ENCODE data around the gene CNTNAP2.

The CNTNAP2 gene

DNA sequence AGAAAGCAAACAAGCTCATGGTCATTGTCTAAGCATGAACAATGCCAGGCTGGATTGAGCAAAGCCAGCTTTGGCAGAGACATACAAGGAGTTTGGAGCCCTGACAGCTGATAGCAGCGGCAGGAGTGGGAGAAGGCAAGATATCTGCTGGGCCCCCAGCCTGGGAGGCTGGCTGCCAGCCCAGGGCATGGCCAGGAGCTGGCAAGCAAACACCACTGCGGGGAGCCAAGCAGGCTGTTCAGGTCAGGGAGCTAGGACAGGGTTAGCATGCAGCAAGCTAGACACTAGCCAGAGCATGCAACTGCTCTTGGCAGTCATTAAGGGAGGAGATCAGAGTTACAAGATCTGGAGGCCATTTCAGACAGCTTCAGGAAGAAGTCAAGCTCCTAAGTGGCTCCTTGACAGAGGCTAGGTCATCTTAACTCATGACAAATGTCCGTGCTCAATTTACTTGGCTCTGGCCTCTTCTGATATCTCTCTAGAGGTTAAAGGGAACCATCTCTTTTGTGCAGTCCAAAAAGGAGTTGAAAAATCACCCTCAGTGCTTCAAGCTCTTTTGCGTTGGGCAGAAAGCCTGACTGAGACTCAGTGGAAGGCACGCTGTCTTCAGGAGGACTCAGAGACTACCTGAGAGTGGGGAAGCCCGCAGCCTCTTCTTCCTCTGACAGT lies 2037.1 kb downstream of the CNTNAP2 start:
- DNase-seq (ENCODE audit: low read depth) = no peak

DNA sequence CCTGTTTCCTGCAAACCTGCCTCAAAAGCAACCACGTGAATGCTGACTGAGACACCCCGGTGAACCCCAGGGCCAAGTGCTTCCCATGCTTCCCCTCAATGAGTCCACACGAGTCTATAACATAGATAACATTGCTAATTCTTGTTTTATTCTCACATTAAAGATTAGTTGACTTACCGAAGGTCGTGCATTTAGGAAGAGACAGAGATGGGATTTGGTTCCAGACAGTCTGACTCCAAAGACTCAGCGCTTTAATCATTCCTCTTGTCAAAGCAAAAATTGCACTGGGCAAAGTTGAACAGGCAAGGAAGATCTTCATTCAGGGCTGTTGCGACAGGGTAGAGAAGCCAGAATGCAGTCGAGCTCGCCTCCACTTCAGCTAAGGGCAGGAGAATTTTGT lies 2038.4 kb downstream of the CNTNAP2 start:
- DNase-seq (ENCODE audit: low read depth) = no peak

DNA sequence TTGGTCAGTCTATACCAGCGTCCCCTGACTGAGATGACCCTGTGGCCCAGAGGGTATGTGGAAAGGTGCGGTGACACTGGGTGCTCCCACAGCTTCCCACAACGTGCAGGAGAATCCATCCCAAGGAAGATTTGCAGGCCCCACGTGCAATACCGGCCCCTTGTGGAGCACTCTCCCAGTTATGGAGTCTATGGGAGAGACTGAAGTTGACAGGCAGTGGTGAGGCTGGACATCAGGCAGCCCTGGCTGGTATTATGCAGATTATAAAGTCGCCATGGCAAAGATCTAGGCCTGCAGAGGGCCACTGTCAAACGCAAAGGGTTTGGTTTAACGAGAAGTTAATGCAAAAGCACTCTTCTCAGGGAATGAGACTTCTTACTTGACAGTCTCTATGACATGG lies 2039.2 kb downstream of the CNTNAP2 start:
- DNase-seq (ENCODE audit: low read depth) = no peak

DNA sequence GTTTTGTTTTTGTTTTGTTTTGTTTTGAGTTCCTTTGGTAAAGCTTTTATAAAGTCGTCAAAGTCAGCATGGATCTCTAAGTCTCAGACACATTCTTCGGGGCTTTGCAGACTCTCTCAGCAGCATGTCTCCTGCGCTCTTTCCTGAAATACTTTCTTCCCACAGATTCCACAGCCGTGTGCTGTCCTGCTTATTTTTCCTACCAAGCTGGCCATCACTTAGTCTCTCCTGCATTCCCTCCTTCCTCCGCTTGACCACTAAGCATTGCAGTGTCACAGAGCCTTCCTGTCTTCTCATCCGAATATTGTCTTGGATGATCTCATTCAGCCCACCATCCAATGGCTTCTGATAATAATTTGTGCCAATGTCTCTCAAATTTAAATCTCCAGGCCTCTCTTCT lies 2039.6 kb downstream of the CNTNAP2 start:
- no peak for DNase-seq (ENCODE audit: low read depth)

DNA sequence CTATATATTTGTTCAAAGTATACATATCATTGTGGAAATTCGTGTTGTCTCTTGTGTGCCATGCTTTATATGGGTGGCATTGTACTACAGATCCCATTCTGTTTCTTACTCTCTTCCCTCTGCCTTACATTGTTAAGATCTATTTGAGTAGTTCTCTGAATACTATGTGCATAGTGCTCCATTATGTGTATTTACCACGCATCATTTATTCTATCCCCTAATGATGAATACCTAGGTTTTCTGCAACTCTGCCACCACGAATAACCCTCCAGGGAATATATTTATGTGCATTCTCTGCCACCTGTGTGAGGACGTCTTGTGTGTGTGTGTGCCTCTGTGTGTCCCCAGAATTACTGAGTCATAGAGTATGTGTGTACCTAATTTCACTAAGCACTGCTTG lies 2042.7 kb downstream of the CNTNAP2 start:
- DNase-seq (ENCODE audit: low read depth) = no peak

DNA sequence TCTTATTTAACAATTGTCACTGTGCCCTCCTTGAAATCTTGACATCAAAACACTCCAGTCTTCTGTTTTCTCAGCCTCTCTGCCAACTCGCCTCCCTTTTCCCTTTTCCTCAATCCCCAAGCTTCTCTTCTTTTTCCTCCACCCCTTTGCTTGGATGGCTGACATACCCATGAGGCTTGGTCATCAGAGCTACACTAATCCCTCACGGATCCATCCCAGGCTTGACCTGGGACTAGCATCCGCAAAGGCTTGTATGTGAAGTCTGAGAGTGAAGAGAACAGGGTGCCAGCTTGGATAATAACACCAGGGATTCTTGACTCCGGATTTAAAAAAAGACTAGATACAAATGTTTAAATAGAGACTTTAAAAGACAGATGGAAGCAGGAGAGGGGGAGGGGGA lies 2045.2 kb downstream of the CNTNAP2 start:
- no peak for DNase-seq (ENCODE audit: low read depth)

DNA sequence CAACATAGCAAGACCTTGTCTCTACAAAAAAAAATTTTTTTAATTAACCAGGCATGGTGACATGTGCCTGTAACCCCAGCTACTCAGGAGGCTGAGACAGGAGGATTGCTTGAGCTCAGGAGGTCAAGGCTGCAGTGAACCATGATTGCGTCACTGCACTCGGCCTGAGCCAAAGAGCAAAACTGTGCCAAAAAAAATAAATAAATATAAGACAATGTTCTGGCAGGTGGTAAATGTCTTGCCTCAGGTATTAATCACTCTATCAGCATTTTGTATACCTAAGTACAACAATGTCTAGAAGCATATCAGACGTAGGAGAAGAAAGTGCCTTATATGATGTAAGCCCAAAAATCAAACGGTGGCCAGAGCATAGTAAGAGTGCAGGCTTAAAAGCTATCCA lies 2046.2 kb downstream of the CNTNAP2 start:
- DNase-seq (ENCODE audit: low read depth) = no peak

DNA sequence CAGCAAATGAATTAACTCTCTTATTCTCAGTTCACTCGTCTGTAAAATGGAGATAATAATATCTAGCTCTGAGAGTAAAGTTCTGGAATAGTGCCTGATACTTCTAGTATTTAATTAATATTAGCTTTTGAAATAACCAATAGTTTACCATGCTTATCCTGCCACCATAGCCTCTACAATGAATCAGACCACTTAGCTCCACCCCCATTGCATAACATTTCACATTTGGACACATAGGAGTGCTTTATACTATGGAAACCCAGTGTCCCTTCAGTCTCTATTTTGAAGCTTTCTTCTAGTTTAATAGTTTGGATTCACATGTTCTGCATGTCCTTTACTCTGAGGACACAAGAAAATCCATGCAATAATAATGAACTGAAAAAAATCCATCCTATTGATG lies 2046.6 kb downstream of the CNTNAP2 start:
- DNase-seq (ENCODE audit: low read depth) = no peak

DNA sequence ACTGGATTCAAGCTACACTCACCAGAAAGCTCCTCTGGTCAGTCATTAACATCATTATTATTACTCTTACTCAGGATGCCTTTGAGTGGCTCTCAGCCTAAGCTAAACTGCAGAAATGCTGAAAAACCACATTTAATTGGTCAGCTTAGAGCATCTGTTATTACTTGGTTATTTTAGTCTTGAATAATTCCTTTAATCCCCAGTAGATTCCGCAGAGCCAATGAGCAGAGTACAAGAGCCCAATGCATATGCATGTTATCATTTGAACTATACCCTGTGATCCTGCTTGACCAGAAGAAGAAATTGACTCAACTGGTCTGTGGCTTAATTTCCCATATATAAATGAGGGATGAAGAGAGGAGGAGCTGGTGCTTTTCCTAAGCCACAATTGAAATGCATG lies 2056.3 kb downstream of the CNTNAP2 start:
- DNase-seq (ENCODE audit: low read depth) = no peak

DNA sequence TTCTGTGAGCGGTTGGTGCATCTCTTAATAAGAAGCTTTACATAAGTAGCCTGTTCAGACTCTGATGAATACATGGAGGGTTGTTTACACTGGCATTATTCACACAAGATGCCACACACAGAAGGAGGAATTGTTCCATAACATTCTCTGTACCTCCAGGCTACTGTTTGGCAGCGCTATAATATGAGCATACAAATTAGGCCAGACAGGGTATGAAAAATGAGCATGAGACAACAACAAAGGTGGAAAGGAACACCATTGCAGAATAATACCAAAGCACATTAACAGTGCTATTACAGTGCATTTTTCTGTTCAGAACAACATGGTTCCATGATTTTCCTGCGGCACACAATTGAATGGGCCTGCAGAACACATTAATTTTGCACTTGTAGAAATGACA lies 2056.8 kb downstream of the CNTNAP2 start:
- DNase-seq (ENCODE audit: low read depth) = no peak

DNA sequence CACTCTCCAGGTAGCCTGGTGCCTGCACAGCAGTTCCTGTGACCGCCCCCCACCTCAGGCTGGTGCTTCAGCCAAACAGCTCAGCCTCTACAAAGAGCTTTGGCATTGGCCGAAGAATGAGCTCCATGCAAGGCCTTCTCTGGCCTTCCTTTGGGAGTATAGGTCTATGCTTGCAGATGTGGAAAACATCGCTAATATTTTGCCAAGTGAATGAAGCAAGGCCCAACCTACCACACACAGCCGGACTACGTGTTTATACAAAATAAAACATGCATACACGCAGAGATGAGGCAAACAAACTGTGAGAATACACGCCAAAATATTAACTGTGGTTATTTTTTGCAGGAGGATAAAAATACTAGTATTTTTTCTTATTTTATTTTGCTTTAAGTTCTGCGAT lies 2057.8 kb downstream of the CNTNAP2 start:
- DNase-seq (ENCODE audit: low read depth) = no peak

DNA sequence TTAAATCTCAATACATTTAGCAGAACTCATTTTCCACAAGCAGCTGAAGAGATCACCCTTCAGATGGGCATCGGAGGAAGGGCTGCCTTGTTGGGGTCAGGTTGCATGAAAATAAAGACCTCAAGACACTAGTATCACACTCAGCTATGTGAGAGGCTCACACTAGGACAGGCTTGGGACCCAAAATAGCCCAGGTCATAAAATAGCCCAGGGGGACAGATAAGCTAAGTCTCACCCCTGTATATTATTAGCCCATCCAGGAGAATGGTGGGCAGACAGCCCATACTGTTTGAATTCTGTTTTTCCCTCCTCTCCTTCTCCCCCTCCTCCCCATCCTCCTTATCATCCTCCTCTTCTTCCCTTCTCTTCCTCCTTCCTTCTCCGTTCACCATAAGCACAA lies 2058.9 kb downstream of the CNTNAP2 start:
- no peak for DNase-seq (ENCODE audit: low read depth)

DNA sequence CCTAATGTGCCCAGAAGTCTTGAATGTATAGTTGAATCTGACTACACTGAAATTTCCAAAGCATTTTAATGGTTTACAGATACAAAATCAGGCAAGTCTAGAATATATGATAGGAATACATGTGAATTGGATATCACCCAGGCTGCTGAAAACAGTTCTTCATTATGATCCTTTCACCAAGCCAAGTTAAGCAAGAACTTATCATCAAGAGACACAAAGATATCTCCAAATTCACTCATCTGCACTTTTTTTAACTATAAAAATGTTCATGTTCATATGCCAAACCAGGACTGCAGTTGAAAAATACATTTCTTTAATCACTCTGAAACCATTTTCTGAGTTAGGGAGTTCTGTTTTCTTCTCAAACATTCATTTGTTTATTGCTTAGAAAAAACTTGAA lies 2061.4 kb downstream of the CNTNAP2 start:
- no peak for DNase-seq (ENCODE audit: low read depth)

DNA sequence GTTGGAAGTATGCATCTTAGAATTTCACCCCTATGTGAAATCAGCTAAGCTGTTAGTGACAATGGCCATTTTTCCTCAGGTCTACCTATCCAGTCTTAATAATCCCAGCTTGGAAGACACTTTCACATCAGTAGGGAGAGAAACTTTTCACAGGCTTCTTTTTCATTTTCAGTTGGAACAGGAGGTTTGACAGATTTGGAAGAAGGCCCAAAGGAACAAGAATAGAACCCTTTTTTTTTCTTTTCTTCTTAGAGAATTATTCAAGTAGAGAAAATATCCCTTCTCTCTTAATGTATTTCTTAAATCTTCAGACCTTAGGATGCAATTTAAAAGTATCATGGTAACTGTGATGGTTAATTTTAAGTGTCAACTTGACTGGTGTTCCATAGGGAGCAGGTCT lies 2063.5 kb downstream of the CNTNAP2 start:
- no peak for DNase-seq (ENCODE audit: low read depth)

DNA sequence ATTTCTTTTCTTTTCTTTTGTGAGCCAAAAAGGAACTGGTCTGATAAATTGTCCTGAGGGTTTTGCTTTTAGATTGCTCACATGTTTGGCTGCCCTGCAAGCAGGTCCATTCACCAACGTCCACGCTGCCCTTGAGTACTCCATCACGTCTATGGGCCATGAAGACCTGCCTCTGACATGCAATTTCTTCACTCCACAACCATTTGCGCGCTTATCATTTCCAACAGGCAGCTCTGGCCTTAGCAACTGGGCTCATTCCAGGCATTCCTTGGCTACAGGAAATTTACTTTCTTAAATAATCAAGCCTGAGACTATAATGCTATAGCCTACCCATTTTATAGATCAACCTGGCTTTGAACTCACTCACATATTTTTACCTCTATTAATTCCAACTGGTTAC lies 2065.7 kb downstream of the CNTNAP2 start:
- no peak for DNase-seq (ENCODE audit: low read depth)

DNA sequence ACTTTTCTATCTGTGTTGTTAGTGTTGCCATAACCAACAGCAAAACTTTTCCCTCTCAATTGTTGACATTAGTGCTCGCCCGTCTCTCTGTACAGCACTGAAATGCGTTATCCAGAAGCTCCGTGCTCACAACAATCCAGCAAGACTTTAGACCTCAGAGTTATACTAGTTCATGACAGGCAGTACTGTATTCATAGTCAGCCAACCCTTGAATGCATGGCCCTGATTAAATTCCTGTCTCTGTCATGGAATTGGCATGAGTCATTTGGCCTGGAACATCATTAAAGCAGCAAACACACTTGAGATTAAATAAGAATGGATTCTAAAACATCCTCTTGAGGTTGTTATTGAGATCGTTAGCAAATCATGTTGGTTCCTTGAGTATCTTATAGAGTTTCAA lies 2068.4 kb downstream of the CNTNAP2 start:
- DNase-seq (ENCODE audit: low read depth) = no peak

DNA sequence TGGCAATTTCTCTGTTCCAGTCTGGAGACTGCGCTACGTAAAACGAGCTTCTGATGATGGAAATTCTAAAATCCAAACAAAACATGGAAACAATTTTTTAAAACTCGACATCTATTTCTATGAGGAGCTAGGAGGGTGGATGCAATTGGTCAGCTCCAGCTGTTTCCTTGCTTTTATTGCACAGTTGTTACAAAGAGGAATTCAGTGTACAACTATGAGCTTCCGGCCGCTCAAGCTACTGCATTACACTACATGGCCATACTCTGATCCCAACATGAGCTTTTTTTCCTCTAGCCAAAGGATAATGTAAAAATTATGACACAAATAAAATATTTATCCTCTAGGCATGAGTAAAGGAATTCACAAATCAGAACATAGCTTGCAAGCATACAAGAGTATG lies 2070.9 kb downstream of the CNTNAP2 start:
- DNase-seq (ENCODE audit: low read depth) = no peak

DNA sequence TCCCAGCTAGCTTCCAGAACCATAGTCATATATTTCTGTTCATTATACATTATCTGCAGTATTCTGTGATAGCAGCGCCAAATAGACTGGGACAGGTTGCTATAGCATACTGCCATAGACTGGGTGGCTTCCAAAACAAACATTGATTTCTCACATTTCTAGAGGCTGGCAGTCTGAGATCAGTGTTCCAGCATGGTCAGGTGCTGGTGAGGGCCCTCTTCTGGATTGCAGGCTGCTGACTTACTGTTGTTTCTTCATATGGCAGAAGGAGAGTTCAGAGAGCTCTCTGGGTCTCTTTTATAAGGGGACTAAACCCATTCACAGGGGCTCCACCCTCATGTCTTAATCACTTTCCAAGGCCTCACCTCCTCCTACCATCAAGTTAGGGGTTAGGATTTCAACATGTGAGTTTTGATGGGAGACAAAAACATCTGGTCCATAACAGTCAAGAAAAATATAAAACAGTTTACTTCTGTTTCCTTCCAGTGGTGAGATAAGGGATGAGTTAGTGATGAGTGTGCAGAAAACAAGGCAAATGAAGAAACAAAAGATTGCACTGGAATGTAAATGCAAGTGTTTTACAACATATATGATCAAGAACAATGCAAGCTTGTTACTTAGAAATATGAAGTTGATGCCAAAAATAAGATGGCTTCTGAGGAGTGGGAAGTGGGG lies 2074.9 kb downstream of the CNTNAP2 start:
- no peak for DNase-seq (ENCODE audit: low read depth)

DNA sequence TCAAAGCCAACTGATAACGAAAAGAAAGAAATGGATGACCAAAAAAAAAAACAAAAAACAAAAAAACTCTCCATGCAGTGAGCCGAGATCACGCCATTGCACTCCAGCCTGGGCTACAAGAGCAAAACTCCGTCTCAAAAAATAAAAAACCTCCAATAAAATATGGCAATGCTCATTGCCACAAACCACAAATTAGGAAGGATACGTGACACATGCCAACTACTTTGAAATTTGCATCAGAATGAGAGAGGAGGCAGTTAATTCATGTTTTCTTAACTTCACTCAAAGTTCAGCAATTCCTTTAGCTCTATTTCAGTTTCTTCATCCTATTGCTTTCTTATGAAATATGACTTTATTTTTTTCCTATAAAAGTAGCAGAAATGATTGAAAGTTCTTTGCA lies 2075.9 kb downstream of the CNTNAP2 start:
- DNase-seq (ENCODE audit: low read depth) = no peak

DNA sequence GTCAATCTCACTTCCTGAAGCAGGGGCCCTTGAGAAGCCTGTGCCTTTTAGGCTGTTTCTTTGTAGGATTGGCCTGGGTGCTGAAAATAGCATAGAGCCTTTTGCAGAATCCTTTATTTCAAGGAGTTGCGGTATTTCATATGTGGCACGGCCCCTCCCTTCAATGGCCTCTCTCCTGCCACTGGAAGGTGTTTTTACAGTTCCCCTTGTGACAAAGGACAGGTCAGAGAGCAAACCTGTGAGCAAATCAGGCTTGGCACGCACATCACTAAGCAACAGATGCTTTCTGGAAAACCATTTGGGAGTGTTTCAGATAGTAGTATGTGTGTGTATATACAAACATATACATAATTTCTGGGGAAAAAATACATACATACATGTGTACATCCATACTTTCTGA lies 2085.4 kb downstream of the CNTNAP2 start:
- DNase-seq (ENCODE audit: low read depth) = no peak

DNA sequence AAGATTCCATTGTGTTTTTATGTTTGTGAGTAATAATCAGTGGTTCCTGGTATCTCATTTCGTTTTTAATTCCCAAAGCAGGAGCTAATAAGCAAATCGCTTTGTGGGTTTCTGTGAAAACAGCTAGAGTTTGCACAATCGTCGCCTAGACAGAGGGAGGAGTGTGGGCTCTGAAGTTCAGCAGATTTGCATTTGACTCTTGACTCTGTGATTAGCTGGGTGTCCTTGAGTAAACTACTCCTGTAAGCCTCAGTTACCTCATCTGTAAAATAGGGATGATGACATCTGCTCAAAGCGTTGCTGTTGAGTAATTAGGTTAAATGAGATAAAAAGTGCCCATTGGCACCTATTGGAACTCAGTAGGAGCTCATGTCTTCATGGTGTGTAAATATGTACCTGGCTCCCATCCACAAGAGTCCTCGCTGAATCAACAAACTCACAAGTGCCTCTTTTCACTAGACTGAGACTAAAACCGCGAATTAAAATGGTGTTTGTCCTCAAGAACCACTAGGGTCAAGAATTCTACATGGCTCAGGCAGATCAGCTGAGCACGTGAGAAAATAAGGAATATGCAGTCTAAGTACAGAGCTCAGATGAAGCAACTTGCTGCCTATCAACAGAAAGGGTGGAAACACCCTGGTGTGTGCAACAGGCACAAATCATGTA lies 2088.2 kb downstream of the CNTNAP2 start:
- DNase-seq (ENCODE audit: low read depth) = no peak

DNA sequence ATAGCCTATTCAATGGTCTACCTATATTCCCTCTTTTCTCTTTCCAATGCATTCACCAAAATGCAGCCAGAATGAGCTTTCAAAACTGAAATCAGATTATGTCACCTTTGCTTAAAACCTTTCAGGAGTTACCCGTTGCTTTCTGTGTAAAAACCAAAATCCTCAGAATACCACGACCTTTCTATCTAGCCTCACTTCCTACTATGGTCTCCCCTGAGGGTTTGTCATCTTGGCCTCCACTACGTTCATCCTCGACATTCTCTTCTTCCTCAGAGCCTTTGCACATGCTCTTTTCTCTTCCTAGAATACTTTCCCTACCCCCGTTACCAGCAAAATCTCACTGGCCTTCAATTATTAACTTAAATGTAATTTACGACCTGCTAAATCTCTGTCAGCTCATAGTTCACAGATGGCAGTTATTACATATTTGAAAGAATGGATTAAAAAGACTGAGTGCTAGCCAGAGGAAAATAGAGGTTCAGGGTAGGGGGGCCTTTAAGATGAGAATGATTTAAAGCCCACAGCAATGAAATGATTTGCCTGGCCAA lies 2093.1 kb downstream of the CNTNAP2 start:
- no peak for DNase-seq (ENCODE audit: low read depth)

DNA sequence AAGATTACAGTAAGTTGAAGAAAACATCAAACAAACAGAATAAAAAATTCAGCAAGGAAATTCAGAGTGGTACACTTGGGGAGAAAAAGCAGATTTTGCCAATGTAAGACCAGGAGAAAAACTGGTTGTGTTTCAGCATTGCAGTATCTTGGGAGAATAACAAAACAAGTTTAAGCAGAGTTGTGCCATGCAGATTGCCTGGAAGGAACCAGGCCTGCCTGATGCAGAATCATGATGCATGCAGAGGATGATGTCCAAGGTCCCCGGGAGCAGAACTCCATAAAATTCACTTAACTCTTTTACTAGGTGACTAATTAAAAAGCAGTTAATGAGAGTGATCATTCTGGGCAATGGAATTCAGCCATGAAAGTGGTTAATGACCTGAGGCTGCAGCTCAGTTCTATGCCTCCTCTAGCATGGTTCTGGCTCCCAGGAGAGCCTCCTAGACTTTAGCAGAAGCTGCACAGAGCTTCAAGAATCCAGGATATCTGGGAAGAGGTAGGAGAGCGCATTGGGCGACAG lies 2094.3 kb downstream of the CNTNAP2 start:
- no peak for DNase-seq (ENCODE audit: low read depth)

Data from stimulated activated CD8-positive, alpha-beta memory T cell treated with anti-CD3 and anti-CD28 coated beads, Interleukin-12 subunit alpha, Interleukin-12 subunit beta, amount 100 ng/mL, for 1 hour (primary cell).